ENCODE results near the gene PDE4B. TPM values are rescaled to one million over a fixed set of nuclear protein-coding genes. Genes with fewer than 3 reads are reported as not detected.

Gene PDE4B
- total RNA-seq, 1 donor from 2014 or later: 7.6 TPM

DNA sequence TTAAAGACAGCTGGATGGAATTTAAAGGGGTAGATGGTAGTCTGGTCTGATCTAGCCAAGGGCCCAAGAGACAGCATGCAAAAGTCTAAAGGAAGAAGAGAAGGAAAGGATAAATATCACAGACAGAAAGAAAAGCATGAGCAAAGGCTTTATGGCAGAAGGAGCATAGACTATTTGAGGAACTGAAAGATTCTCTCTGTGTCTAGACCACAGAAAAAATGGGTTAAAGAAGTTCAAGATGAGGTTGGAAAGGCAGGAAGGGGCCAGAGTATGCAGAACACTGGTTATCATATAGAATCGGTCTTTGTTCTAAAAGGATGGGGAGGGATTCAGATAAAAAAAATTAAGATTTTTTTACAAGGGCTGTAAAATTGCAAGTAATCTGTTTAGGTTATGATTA is 604.5 kb downstream of the PDE4B start:
- Mint-ChIP-seq H3K4me3 (ENCODE audit: unreplicated experiment) (no peak overlapping the region), H3K4me1 (ENCODE audit: low read depth, unreplicated experiment) (peaks cover 6% of the 10 kb centered on the region), H3K36me3 (ENCODE audit: low read depth, unreplicated experiment) (no peaks in the 10 kb centered on the region), H3K9me3 (ENCODE audit: unreplicated experiment) (peaks cover 3% of the 10 kb centered on the region), H3K27ac (ENCODE audit: unreplicated experiment) (no peak overlapping the region), H3K27me3 (ENCODE audit: low read depth, unreplicated experiment) (no peaks in the 10 kb centered on the region)
- no peaks in the 10 kb centered on the region for H3K27me3 ChIP-seq (ENCODE audit: insufficient read depth, low read length)
- no peaks in the 10 kb centered on the region for H3K9me3 ChIP-seq (ENCODE audit: insufficient read depth, low read depth, low read length)
- no peaks in the 10 kb centered on the region for H3K4me1 ChIP-seq (ENCODE audit: insufficient read depth, low read length)
- H3K9ac ChIP-seq (ENCODE audit: low read length): no peak overlapping the region
- no peaks in the 10 kb centered on the region for H3K79me2 ChIP-seq (ENCODE audit: insufficient read depth, low read length)
- TF ChIP-seq, protein P1, sequence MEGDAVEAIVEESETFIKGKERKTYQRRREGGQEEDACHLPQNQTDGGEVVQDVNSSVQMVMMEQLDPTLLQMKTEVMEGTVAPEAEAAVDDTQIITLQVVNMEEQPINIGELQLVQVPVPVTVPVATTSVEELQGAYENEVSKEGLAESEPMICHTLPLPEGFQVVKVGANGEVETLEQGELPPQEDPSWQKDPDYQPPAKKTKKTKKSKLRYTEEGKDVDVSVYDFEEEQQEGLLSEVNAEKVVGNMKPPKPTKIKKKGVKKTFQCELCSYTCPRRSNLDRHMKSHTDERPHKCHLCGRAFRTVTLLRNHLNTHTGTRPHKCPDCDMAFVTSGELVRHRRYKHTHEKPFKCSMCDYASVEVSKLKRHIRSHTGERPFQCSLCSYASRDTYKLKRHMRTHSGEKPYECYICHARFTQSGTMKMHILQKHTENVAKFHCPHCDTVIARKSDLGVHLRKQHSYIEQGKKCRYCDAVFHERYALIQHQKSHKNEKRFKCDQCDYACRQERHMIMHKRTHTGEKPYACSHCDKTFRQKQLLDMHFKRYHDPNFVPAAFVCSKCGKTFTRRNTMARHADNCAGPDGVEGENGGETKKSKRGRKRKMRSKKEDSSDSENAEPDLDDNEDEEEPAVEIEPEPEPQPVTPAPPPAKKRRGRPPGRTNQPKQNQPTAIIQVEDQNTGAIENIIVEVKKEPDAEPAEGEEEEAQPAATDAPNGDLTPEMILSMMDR (IDR thresholded peaks at IDR 0.05; ENCODE audit: insufficient read depth, low read depth, low read length): no peak
- no peak for TF ChIP-seq EZH2 (IDR thresholded peaks at IDR 0.05; ENCODE audit: insufficient read depth, low read length)
- H2AFZ ChIP-seq (ENCODE audit: low read depth, low read length): no peak overlapping the region
- H3K27ac ChIP-seq (ENCODE audit: low read depth, low read length): no peak overlapping the region
- no peak overlapping the region for H3K4me2 ChIP-seq (ENCODE audit: low read length)
- H3K4me3 ChIP-seq (ENCODE audit: insufficient read depth, low read depth, low read length): no peak overlapping the region
- no peaks in the 10 kb centered on the region for H4K20me1 ChIP-seq (ENCODE audit: insufficient read depth, low read length)
- DNase-seq (ENCODE audit: low read depth) (no peak), FAIRE-seq (no peak)
- no peaks in the 10 kb centered on the region for H3K36me3 ChIP-seq (ENCODE audit: insufficient read depth, low read length)

DNA sequence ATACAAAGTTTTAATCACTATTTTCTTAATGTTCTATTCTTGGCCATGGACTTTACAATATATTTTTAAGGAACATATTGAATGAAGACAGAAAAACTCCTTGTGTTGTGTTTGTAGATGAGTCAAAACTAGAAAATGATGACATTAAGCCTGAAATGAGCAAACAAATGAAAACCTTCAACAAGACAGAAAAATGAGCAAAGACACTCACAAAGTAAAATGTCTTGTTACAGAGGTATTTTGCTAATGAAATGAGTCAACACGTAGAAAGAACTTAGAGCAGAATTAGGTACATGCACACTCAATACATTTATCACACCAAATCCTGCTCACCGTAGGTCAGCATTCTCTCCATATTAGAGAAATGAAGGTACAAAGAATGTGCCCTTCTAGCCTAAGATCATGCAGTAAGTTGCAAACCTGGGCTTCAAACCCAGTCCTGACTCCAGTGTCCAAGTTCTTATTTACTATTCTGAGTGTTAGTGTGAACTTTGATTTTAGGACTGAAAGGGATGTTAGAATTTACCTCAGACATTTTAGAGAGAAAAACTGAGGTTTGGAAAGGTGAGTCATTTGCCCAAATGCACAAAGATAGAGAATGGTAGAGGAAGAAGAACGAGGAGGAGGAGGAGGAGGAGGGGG is 607.3 kb downstream of the PDE4B start:
- Histone ChIP-seq H3K27ac (ENCODE audit: low read depth, low read length) (no peak overlapping the region), H3K79me2 (ENCODE audit: insufficient read depth, low read length) (no peaks in the 10 kb centered on the region), H3K9ac (ENCODE audit: low read length) (no peak overlapping the region), H3K9me3 (ENCODE audit: insufficient read depth, low read depth, low read length) (no peaks in the 10 kb centered on the region), H3K27me3 (ENCODE audit: insufficient read depth, low read length) (no peaks in the 10 kb centered on the region), H3K36me3 (ENCODE audit: insufficient read depth, low read length) (no peaks in the 10 kb centered on the region), H3K4me3 (ENCODE audit: insufficient read depth, low read depth, low read length) (no peak overlapping the region), H2AFZ (ENCODE audit: low read depth, low read length) (no peak overlapping the region), H4K20me1 (ENCODE audit: insufficient read depth, low read length) (no peaks in the 10 kb centered on the region), H3K4me2 (ENCODE audit: low read length) (no peak overlapping the region), H3K4me1 (ENCODE audit: insufficient read depth, low read length) (no peaks in the 10 kb centered on the region)
- Mint-ChIP-seq H3K36me3 (ENCODE audit: low read depth, unreplicated experiment) (no peaks in the 10 kb centered on the region), H3K27me3 (ENCODE audit: low read depth, unreplicated experiment) (no peaks in the 10 kb centered on the region), H3K27ac (ENCODE audit: unreplicated experiment) (no peak overlapping the region), H3K9me3 (ENCODE audit: unreplicated experiment) (peaks cover 2% of the 10 kb centered on the region), H3K4me3 (ENCODE audit: unreplicated experiment) (peak overlapping the region; percentile 47), H3K4me1 (ENCODE audit: low read depth, unreplicated experiment) (peaks cover 7% of the 10 kb centered on the region)
- no peak for DNase-seq (ENCODE audit: low read depth)
- no peak for TF ChIP-seq EZH2 (IDR thresholded peaks at IDR 0.05; ENCODE audit: insufficient read depth, low read length)
- TF ChIP-seq, protein P1 (IDR thresholded peaks at IDR 0.05; ENCODE audit: insufficient read depth, low read depth, low read length): no peak
- FAIRE-seq: no peak

DNA sequence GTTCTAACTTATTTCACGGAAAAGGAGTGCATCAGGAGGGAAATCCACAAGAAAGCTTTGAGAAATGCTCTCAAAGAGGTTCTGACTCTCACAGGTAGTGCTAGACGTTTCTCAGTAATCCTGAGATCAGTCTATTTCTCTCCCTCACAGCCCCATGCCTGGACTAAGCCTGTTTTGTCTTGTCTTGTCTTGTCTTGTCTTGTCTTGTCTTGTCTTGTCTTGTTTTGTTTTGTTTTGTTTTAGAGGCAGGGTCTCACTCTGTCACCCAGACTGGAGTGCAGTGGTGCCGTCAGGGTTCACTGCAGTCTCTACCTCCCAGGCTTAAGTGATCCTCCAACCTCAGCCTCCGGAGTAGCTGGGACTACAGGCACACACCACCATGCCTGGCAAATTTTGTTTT is 608.0 kb downstream of the PDE4B start:
- Mint-ChIP-seq H3K4me1 (ENCODE audit: low read depth, unreplicated experiment) (peaks cover 13% of the 10 kb centered on the region), H3K4me3 (ENCODE audit: unreplicated experiment) (no peak overlapping the region), H3K9me3 (ENCODE audit: unreplicated experiment) (peaks cover 2% of the 10 kb centered on the region), H3K36me3 (ENCODE audit: low read depth, unreplicated experiment) (no peaks in the 10 kb centered on the region), H3K27ac (ENCODE audit: unreplicated experiment) (no peak overlapping the region), H3K27me3 (ENCODE audit: low read depth, unreplicated experiment) (no peaks in the 10 kb centered on the region)
- Histone ChIP-seq H3K27me3 (ENCODE audit: insufficient read depth, low read length) (no peaks in the 10 kb centered on the region), H2AFZ (ENCODE audit: low read depth, low read length) (no peak overlapping the region), H3K27ac (ENCODE audit: low read depth, low read length) (no peak overlapping the region), H3K79me2 (ENCODE audit: insufficient read depth, low read length) (no peaks in the 10 kb centered on the region), H3K4me1 (ENCODE audit: insufficient read depth, low read length) (no peaks in the 10 kb centered on the region), H3K9ac (ENCODE audit: low read length) (no peak overlapping the region), H3K4me3 (ENCODE audit: insufficient read depth, low read depth, low read length) (no peak overlapping the region), H4K20me1 (ENCODE audit: insufficient read depth, low read length) (no peaks in the 10 kb centered on the region), H3K4me2 (ENCODE audit: low read length) (no peak overlapping the region), H3K36me3 (ENCODE audit: insufficient read depth, low read length) (no peaks in the 10 kb centered on the region), H3K9me3 (ENCODE audit: insufficient read depth, low read depth, low read length) (no peaks in the 10 kb centered on the region)
- DNase-seq (ENCODE audit: low read depth): no peak
- FAIRE-seq: no peak
- TF ChIP-seq, protein P1 (IDR thresholded peaks at IDR 0.05; ENCODE audit: insufficient read depth, low read depth, low read length): no peak
- no peak for TF ChIP-seq EZH2 (IDR thresholded peaks at IDR 0.05; ENCODE audit: insufficient read depth, low read length)
